ENCODE measurements around the gene MAPK8IP3.

Gene MAPK8IP3

DNA sequence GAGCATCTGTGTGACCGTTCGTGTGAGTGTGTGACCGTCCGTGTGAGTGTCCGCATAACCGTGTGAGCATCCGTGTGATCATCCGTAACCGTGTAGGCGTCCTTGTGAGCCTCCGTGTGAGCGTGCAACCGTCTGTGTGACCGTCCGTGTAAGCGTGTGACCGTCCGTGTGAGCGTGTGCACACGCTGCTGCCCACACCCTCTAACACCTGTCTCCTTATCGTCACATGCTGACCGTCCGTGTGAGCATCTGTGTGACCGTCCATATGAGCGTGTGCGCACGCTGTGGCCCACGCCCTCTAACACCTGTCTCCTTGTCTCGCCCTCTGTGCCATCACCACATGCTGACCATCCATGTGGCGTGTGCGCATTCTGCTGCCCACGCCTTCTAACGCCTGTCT lies 34.2 kb downstream of the MAPK8IP3 start:
- no peak for DNase-seq (ENCODE audit: low read depth in 1 of 2, low spot score in 1 of 2)

DNA sequence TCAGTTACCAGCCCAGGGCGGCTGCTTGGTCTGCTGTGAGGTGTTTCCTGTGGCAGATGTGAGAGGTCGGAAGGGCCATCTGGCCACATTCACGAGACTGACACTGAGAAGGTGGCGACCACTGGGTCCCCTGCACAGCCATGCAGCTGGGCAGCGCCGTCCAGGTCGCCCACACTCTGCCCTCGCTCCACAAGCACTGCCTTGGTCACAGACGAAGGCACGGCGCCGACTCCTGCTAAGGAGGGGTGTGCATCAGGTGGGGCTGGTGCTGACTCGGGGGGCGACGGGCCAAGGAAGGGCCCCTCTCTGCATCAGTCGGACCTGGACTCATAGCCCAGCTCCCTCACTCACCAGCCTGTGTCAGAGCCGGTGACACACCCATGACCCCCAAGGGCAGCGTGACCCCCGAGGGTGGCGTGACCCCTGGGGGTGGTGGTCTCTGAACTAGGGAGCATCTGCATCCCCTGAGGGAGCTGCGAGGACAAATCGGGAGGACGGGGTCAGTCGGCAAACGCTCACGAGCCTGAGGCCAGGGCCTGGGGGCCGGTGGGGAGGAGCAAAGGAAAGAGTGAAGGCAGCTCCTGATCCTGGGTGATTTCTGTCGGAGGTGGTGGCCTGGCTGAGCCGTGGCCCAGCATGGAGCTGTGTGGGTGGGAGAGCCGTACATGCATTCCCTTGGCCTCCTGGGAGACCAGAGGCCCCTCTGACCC lies 34.9 kb downstream of the MAPK8IP3 start:
- DNase-seq (ENCODE audit: low read depth in 1 of 2, low spot score in 1 of 2): no peak

DNA sequence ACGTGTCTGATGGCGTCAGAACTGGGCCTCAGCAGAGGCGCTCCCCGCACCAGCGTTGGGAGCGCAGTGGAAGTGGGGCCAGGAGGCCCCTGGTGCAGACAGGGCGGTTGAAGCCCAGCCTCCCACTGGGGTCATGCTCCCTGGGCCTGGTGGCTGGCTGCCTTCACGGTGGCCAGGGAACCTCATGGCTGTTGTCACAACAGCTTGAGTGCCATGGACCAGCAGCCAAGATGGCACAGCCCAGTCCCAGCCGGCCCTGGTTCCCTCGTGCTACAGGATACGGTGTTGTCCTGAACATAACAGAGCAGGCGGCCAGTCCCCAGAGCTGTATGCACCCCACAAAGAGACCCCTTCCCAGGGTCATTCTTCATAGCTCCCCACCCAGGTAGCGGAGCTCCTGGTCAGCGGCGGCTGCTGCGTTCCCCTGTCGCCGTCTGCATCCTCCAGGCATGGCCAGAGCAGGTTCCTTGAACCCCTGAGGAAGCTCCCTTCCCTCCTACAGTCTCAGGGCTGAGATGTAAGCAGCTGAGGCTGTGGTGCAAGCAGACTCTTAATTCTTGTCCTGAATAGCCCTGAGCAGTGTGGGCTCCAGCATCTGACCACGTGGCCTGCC lies 35.7 kb downstream of the MAPK8IP3 start:
- no peak for DNase-seq (ENCODE audit: low read depth in 1 of 2, low spot score in 1 of 2)

DNA sequence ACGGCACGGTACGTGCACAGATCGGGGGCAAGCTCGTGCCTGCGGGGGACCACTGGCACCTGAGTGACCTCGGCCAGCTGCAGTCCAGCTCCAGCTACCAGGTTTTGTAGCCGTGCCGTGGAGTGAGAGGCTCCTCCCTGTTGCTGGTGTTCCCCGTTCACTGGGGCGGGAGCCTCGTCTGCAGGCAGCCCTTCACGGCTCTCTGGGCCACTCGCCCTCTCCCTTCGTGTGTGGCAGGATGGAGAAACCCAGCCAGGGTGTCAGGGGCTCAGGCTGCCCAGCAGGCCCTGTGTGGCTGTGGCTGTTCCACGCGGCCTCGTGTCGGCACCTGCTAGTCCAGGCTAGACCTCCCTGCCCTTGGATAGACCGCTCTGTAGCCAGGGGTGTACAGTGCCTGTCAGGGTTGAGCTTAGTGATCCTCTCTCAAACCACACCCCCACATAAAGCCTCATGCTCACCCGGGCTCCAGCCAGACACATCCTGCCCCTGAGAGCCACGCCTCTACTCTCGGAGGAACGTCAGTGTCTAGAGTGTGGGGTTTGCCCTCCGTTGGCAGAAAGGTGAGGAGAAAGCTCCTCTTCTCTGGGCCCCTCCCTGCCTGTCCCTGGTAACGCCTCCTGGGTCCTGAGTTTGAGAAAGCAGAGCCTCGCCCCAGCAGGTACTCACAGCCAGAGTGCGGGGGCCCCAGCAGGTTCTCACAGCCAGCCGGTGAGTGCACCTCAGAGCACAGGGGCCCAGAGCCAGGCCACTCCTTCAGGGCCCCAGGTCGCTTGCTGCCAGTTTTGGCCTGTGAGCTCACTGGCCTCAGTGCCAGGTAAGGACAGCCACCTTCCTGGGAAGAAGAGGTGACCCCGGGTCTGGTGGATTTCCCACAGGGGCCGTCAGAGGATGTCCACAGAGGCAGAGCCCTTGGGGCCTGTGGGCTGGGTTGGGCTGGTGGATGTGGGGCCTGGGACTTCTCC lies 37.7 kb downstream of the MAPK8IP3 start:
- DNase-seq (ENCODE audit: low read depth in 1 of 2, low spot score in 1 of 2): no peak

DNA sequence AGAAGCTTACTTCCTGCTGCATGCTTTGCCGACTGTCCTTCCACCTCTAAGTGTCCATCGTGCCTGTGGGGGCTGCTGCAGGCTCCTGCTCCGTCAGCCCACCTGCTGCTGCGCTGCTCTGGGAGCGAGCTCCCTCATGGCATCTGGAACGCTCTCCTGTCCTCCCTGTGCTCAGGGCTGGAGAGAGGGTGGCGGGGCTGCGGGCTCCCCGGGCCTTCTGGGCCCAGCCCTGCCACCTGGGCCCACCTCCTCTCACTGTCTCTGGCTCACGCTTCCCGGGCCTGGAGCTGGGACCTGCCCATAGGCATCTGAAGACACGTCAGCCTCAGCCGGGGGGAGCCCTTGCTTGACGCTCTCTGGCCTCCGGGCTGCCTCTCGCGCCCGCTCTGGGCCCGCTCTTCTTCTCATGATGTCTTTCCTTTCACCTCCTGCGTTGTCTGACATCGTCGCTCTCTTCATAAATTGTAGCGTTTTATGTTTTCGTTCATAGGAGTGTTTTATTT lies 38.4 kb downstream of the MAPK8IP3 start:
- no peak for DNase-seq (ENCODE audit: low read depth in 1 of 2, low spot score in 1 of 2)

DNA sequence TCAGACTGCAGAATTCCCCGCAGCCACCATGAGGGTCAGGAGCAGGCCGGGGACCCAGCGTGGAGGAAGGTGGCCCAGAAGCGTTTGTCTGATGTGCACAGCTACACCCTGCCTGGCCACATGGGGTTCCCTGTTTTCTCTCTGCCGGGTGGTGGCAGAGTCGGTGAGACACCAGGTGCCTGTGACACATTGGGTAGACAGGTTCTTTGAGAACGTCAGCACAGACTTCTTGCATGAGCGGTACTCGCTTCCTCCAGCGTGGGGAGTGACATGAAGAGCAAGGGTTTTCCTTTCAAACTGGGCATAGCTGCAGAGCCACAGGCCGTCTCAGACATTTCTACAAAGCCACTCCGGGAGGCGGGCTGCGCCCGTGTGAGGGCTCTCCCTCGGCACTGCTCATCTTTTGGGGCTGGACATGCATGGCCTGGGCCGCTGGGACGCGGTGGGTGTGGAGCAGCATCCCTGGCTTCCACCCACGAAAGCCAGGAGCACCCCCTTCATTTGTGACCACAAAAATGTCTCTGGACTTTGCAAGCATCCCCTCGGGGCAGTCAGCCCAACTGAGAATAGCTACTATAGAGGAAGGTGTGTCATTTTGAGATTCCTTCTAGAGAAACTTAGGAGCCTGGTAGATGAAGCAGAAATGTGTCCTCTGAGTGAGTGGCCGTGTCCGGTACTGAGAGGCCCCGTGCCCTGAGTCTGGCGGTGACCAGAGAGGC lies 39.3 kb downstream of the MAPK8IP3 start:
- DNase-seq (ENCODE audit: low read depth in 1 of 2, low spot score in 1 of 2): no peak

DNA sequence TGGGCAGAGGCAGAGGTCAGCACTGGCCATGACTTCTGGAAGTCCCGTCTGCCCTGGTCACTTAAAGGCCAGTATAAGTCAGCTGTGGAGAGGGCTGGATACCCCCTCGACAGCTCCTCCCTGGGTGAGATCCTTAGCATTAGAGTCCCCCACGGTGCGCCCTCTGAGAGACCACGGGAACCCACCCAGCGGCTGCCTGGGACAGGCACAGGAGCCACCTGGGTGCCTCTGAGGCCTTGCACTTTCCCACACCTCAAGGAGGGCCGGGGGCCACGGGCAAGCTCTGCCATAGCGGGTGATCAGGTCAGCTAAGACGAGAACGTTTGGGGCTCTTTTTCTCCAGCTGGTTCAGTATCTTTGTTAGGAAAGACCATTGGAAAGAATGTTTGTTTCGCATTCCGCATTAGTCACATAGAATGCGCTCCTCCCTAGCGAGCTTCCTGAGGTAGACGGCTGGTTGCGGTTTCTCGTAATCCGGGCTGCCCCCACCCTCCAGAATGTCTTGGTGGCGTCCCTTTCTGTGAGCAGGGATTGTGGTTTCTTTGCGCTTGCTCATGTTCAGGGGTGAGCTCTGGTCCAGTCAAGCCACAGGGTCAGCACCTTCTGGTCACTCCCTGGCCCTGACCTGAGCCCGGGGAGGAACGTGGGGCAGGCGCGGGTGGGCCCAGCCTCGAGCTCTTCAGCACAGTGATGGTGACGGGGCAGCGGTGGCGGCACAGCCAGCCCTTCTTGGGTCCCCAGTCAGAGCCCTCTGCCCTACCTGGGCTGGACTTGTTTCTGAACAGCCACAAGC lies 40.1 kb downstream of the MAPK8IP3 start:
- no peak for DNase-seq (ENCODE audit: low read depth in 1 of 2, low spot score in 1 of 2)

DNA sequence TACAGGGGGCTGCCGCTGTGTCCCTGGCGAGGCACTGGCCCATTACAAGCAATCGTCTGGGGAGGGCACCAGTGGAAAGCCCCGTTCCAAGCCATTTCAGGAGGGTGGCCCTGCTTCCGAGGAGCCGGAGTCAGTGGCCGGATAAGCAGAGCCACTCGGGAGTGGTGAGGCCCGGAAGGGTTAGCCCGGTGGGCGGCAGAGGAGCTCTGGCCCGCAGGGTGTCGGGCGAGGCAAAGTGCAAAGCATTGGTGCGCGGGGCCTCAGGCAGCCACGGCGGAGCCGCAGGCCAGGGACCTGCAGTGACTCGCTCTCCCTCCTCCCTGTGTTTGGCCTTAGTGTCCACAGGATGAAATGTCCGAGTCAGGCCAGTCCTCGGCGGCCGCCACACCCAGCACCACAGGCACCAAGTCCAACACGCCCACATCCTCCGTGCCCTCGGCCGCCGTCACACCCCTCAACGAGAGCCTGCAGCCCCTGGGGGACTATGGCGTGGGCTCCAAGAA lies 40.7 kb downstream of the MAPK8IP3 start:
- no peak for DNase-seq (ENCODE audit: low read depth in 1 of 2, low spot score in 1 of 2)

DNA sequence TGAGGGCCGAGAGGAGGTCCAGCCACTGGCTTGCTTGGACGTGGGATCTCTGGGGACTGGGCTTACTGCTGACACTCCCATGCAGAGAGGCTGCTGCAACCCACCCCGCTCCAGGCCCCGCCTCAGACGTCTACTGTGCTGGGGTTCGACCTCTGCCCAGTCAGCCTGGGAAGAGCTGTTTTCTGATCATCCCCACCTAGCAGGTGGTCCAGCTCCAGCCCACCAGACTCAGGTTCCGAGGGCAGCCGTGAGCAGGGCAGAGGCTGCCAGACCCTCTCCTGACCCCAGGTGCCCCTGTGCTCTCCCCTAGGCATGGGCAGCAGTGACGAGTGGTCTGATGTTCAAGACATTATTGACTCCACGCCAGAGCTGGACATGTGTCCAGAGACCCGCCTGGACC lies 41.9 kb downstream of the MAPK8IP3 start:
- no peak for DNase-seq (ENCODE audit: low read depth in 1 of 2, low spot score in 1 of 2)

DNA sequence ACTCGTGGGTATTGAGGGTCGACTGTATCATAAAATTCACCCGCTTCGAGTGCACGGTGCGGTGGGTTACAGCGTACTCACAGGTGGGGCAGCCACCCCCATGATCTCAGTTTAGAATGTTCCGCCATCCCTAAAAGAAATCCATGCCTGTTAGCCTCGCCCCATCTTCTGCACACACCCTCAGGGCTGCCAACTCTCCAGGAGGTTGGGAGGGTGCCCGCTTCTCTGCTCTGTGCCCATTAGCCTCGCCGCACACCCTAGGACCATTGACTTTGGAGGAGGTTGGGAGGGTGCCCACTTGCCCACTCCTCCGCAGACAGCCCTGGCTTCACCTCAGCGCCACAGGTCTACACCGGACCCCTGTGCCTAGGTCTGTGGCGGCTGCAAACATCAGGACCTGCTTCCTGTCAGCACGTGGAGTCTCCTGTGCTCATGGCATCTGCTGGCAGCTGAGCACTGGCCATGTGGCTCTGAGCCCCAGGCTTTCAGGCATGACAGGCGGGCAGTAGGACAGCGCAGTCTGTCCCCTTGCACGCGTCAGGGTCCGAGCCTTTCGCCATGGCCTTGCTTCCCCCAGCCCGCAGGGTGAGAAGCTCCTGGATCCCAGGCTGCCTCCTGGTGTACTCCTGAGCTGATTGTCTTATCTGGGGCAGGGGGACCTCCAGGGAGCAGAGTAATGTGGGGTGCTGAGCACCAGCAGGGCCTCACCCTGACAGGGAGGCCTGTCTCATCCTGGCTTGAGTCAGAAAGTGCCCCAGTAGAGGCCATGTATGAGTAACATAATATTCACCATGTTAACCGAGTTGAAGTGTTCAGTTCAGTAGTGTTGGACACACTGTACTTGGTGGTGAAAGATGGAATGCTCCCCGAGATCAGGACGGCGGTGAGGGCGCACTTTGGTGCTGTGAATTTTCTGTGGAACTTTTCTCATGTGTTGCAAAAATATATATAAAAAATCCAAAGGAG lies 43.4 kb downstream of the MAPK8IP3 start:
- DNase-seq (ENCODE audit: low read depth in 1 of 2, low spot score in 1 of 2): no peak

DNA sequence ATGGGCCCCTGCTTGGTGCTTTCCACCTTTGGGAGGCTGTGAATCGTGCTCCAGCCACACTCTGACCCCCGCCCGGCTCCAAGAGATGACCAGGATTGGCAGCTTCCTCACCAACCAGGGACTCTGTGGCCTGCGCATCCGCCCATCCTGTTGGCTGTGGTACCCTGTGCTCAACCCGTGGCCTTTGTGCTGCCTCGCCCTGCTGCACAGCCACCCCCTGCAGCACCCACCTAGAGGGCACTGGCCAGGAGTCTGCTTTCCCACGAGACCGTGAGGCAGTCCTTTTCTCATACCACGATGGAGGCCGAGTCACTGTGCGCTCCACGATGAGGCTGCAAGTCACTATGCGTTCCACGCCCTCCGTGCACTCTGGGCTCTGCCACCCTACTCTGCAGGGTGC lies 46.0 kb downstream of the MAPK8IP3 start:
- no peak for DNase-seq (ENCODE audit: low read depth in 1 of 2, low spot score in 1 of 2)

DNA sequence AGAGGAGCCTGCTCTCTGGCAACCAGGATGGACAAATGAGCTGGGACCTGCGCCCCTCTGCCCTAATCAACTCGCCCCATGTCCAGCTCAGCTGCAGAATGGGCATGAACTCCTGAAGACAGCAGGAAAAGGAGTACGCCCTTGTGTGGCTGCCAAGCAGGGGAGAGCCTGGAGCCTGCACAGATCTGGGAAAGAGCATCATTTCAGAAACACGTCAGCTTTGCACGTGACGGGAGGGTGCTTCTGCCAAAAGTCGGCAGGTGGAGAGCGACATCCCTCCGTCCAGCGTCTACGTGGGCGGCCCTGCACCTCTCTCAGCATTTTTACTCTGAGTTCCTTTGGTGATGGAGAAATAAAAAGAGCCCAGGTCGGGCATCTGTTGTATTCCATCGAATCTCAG lies 46.9 kb downstream of the MAPK8IP3 start:
- no peak for DNase-seq (ENCODE audit: low read depth in 1 of 2, low spot score in 1 of 2)

DNA sequence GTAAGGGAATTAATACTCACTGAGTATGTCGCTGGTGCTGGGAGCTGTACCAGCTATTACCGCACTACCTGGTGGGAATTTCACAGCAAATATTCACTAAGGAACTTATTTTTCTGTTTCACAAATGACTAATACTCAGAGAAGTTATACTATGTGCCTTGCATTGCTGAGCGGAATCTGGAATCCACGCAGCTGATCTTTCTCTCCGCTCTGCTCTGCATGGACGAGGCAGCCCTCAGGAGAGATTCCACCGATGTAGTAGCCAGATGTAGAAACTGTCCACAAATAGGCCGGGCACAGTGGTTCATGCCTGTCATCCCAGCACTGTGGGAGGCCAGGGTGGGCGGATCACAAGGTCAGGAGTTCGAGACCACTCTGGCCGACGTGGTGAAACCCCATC lies 48.2 kb downstream of the MAPK8IP3 start:
- no peak for DNase-seq (ENCODE audit: low read depth in 1 of 2, low spot score in 1 of 2)

DNA sequence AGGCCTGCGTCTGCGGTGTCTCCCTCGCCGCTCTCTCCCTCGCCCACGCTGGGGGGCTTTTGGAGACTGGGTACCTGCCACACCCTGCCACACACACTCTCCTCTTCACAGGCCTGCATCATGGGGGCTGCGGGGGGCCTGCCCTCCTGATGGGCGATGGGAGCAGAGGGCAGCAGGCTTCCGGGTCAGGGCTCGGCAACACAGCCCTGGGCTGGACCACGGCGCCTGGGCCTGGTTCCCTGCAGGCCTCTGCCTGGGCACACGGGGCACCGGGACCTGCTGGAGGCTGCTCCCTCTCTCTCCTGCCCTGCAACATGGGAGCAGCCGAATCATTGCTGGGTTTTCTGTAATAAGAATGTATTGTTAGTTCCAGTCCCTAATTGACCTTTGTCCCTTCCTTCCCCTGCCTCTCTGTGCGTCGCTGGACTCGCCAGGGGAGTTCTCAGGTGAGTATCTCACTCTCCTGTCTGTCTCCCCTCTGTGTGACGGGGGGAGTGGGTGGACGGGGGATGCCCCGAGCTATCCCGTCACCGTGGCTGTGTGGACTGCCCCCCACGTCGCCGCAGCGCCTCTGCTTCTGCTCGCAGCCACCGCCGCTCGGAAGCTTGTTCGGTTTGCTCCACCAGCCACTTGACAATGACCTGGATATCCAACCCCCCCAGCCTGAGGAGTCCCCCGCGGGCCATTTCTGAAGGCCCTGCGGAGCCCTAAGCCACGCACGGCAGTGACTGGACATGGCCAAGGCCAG lies 51.9 kb downstream of the MAPK8IP3 start:
- no peak for DNase-seq (ENCODE audit: low read depth in 1 of 2, low spot score in 1 of 2)

DNA sequence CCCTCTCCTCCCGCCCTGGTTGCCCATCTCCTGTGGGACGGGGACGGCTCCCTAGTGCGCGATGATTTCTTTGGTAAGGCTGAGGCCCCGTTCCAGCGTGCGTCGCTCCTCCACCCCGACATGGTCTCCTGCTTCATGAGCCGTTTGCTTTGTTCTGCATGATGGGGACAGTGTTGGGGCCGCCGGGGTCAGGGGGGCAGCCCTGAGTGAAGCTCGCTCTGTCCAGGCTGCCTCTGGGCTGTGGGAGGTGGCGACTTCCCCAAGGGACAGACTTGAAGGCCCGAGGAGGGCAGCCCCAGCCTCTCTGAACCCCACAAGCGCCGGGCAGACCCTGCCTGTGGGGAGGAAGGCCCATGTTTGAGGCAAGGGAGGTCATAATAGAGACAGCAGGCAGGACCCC lies 52.9 kb downstream of the MAPK8IP3 start:
- no peak for DNase-seq (ENCODE audit: low read depth in 1 of 2, low spot score in 1 of 2)

DNA sequence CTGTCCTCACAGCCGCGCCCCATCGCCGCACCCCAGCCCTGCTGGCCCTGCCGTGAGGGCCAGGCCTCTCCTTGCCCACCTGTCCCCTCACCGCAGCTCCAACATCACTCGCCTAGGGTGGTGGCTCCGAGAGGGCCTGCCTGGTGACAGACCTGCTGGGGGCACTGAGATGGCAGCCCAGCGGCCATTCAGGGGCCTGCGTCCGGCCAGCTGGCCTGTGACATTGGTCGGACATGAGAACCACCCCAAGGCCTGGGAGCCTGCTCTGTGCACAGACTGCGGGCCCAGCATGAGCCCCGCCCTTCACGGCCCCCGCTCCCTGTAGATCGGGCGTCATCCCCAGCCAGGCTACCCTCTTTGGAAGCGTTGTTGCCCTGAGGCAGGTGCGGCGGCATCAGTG lies 53.5 kb downstream of the MAPK8IP3 start:
- DNase-seq (ENCODE audit: low read depth in 1 of 2, low spot score in 1 of 2): no peak

DNA sequence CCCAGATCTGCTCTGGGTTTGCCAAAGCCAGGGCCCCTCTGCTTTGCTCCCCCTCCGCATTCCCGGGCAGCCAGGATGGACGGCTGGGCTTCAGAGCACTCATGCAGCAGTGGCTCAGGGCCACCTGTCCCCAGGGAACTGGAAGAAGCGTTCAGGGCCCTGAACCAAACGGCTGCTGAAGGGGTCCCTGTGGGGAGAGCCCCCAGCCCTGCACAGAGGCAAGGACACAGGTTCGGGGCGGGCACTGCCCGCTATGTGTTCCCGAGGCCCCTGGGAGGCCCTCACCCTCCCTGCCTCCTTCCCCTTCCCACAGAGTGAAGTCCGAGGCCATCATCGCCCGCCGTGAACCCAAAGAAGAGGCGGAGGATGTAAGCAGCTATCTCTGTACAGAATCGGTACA lies 54.9 kb downstream of the MAPK8IP3 start:
- DNase-seq (ENCODE audit: low read depth in 1 of 2, low spot score in 1 of 2): no peak

DNA sequence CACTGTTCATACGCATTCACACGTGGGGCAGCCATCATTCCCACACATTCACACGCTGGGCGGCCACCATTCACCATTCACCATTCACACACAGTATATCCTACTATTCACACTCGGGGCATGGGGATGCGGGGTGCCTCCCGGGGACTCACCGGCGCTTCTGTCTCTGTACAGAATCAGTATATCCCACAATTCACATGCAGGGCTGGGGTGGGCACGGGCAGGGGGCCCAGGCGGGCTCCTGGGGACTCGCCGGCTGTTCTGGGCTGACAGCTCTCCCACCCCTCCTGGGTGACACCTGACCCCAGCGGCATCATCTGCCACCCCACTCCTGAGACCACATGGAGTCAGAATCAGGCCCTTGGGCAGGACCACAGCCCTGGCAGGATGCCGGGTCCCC lies 55.8 kb downstream of the MAPK8IP3 start:
- no peak for DNase-seq (ENCODE audit: low read depth in 1 of 2, low spot score in 1 of 2)

All from activated T-helper 1 cell treated with anti-CD3 and anti-CD28 coated beads, Interleukin-2, amount 50 U/mL, for 16 hours (primary cell).